Endothelial cell of umbilical vein (primary cell): ENCODE results near the gene AKR7A3.

Source experiments
- CTCF ChIP-seq, 2 donors: IDR thresholded peaks; 1 replicate in 1 of 2; 2 replicates in 1 of 2; pipeline ENCODE4 v1.5.1; 2011; ENCODE audit warnings: low read length in 2 of 2, mild to moderate bottlenecking in 2 of 2, moderate library complexity in 2 of 2, control low read depth in 1 of 2, inconsistent platforms in 1 of 2, low read depth in 1 of 2; ENCODE audit not compliant: insufficient read depth in 1 of 2; ENCODE audit errors: extremely low read depth in 1 of 2
- EZH2 ChIP-seq: IDR thresholded peaks from 2 replicates; pipeline ENCODE4 v1.6.1; 2012; ENCODE audit warnings: borderline replicate concordance, low read depth, mild to moderate bottlenecking, moderate library complexity, low read length, inconsistent platforms; ENCODE audit not compliant: severe bottlenecking
- JUN ChIP-seq: IDR thresholded peaks from 2 replicates; pipeline ENCODE4 v1.6.1; 2011; ENCODE audit warnings: borderline replicate concordance, low read depth; ENCODE audit not compliant: insufficient read length, insufficient read depth
- POLR2AphosphoS5 ChIP-seq: IDR thresholded peaks from 2 replicates; pipeline ENCODE4 v1.6.1; 2012; ENCODE audit warnings: low read depth, mild to moderate bottlenecking, control low read depth, low read length, moderate library complexity; ENCODE audit not compliant: insufficient read depth

- no peak for TF ChIP-seq CTCF (IDR thresholded peaks at IDR 0.05; ENCODE audit: extremely low read depth in 1 of 2, insufficient read depth in 1 of 2, low read depth in 1 of 2, low read length in 2 of 2)
- TF ChIP-seq EZH2, result no peak
- TF ChIP-seq JUN, result no peak
- no peak for TF ChIP-seq POLR2AphosphoS5
Measured at GRCh38 chr1:19300211-19300610, 11.6 kb upstream of the AKR7A3 start.
